Spleen (tissue), 7 donors: ENCODE measurements around the gene LDHD.

Experiments used
- POLR2AphosphoS5 ChIP-seq, 3 donors: sonication (generic); formaldehyde crosslinking; IDR thresholded peaks; one replicate each; pipeline ENCODE4 v1.5.1; 2017; ENCODE audit warnings: antibody characterized with exemption in 3 of 3
- TF ChIP-seq, protein P1 (sequence below), 11 experiments: fragments of 200-600 bp in 7 of 11; fragments of 450-650 bp in 4 of 11; sonication (generic) in 4 of 11; IDR thresholded peaks in 8 of 11; conservative IDR thresholded peaks in 3 of 11; 1 replicate in 7 of 11; 2 replicates in 4 of 11; pipeline versions ENCODE4 v1.4.0 to v1.8.0; 2016 to 2021; ENCODE audit warnings: antibody characterized with exemption in 11 of 11, inconsistent platforms in 4 of 11, mild to moderate bottlenecking in 1 of 11
- donor health status: DM: no; HTN: no; CAD: no; lungs with moderate emphysema.
- donor health status: DM: no; HTN: no; CAD: no.
- donor health status: DM: no; HTN: no; CAD: no.

DNA sequence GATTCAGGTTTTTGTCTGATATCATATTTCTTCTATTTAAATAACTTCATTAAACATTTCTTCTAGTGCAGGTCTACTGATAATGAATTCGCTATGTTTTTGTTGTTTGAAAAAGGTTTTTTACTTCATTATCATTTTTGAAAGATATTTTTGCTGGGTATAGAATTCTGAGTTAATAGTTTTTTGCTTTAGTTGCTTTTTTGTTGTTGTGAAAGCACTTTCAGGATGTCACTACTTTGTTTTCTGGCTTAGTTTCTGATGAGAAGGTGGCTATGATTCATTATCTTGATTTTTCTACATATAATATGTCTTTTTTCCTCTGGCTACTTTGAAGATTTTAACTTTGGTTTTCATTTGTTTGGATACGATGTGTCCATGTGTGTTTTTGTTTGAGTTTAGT, 35.2 kb upstream of the LDHD start:
- TF ChIP-seq, protein P1, sequence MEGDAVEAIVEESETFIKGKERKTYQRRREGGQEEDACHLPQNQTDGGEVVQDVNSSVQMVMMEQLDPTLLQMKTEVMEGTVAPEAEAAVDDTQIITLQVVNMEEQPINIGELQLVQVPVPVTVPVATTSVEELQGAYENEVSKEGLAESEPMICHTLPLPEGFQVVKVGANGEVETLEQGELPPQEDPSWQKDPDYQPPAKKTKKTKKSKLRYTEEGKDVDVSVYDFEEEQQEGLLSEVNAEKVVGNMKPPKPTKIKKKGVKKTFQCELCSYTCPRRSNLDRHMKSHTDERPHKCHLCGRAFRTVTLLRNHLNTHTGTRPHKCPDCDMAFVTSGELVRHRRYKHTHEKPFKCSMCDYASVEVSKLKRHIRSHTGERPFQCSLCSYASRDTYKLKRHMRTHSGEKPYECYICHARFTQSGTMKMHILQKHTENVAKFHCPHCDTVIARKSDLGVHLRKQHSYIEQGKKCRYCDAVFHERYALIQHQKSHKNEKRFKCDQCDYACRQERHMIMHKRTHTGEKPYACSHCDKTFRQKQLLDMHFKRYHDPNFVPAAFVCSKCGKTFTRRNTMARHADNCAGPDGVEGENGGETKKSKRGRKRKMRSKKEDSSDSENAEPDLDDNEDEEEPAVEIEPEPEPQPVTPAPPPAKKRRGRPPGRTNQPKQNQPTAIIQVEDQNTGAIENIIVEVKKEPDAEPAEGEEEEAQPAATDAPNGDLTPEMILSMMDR (IDR thresholded peaks at IDR 0.05 in 8 of 11, conservative IDR thresholded peaks at IDR 0.05 in 3 of 11) = no peak
- no peak for TF ChIP-seq POLR2AphosphoS5 (IDR thresholded peaks at IDR 0.05)
